Measurements from ENCODE around the gene AGO4.

DNA sequence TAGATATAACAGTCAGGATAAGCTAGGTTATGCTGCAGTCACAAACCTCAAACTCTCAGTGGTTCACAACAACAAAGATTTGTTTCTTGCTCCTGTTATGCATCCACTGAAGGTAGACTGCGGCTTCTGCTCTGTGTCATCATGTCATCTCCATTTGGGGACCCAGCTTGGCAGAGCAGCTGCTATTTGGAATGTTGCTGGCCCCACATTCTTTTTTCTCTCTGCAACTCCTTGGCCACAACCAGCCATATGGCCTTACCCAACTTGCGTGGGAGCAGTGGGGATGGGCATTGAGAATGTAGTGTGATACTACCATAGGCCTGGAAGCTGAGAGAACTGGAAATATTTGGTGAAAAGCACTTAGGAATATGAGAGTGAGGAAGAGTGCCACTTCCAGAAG is 26.4 kb downstream of the AGO4 start:
- TF ChIP-seq, protein P1, sequence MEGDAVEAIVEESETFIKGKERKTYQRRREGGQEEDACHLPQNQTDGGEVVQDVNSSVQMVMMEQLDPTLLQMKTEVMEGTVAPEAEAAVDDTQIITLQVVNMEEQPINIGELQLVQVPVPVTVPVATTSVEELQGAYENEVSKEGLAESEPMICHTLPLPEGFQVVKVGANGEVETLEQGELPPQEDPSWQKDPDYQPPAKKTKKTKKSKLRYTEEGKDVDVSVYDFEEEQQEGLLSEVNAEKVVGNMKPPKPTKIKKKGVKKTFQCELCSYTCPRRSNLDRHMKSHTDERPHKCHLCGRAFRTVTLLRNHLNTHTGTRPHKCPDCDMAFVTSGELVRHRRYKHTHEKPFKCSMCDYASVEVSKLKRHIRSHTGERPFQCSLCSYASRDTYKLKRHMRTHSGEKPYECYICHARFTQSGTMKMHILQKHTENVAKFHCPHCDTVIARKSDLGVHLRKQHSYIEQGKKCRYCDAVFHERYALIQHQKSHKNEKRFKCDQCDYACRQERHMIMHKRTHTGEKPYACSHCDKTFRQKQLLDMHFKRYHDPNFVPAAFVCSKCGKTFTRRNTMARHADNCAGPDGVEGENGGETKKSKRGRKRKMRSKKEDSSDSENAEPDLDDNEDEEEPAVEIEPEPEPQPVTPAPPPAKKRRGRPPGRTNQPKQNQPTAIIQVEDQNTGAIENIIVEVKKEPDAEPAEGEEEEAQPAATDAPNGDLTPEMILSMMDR (optimal IDR thresholded peaks at IDR 0.05 in 1 of 3, IDR thresholded peaks at IDR 0.05 in 1 of 3, conservative IDR thresholded peaks at IDR 0.05 in 1 of 3; ENCODE audit: extremely low read depth in 1 of 3, insufficient read depth in 2 of 3, low read length in 3 of 3), result no peak
- TF ChIP-seq EZH2 (IDR thresholded peaks at IDR 0.05; ENCODE audit: low read length), result no peak
